ENCODE results near the gene SLC18A2. TPM values are rescaled to one million over a fixed set of nuclear protein-coding genes. Genes with fewer than 3 reads are reported as not detected.
A peak's percentile ranks its signal among the peaks of the same experiment; 100 is the strongest.

The SLC18A2 gene
- total RNA-seq, 1 experiment from 2014 or later = not detected

GRCh38 chr10:117218654-117219053 lies 22.3 kb upstream of the SLC18A2 start:
- ChIA-PET CTCF (interaction anchor here (0.9 to 7.2 kb wide), 6 partner anchors 11 to 99 kb away, joined by 4 to 170 read pairs (median 26); no protein-coding TSS in a partner anchor), POLR2A (interaction anchor here (4.1 kb wide), 1 partner anchor 98 kb away, joined by 53 read pairs; no protein-coding TSS in a partner anchor)
- intact Hi-C loops (cut with micrococcal nuclease) = loop anchor here (5.0 to 10.0 kb wide), 2 partner anchors 256 to 1024 kb away; no protein-coding TSS in a partner anchor
- Mint-ChIP-seq H3K27ac (ENCODE audit: low read depth, unreplicated experiment) (no peak overlapping the region), H3K4me1 (ENCODE audit: insufficient read depth, unreplicated experiment) (no peaks in the 10 kb centered on the region), H3K4me3 (ENCODE audit: unreplicated experiment) (no peak overlapping the region), H3K9me3 (ENCODE audit: unreplicated experiment) (no peaks in the 10 kb centered on the region), H3K27me3 (ENCODE audit: insufficient read depth, unreplicated experiment) (peaks cover 14% of the 10 kb centered on the region), H3K36me3 (ENCODE audit: insufficient read depth, unreplicated experiment) (peaks cover 6% of the 10 kb centered on the region)
- TF ChIP-seq CTCF (IDR thresholded peaks at IDR 0.05; ENCODE audit: unreplicated experiment) = no peak
- no TSS peak for BruUV-seq (replicated peaks)
- no peak for DNase-seq (ENCODE audit: unreplicated experiment)

GRCh38 chr10:117221156-117221711 lies 19.7 kb upstream of the SLC18A2 start:
- intact Hi-C loops (cut with micrococcal nuclease) = no loop called here
- CTCF ChIA-PET = interaction anchor here (0.7 to 7.2 kb wide), 2 partner anchors 96 to 762 kb away, joined by 4 to 170 read pairs; no protein-coding TSS in a partner anchor
- Mint-ChIP-seq H3K4me3 (ENCODE audit: unreplicated experiment) (no peak overlapping the region), H3K9me3 (ENCODE audit: unreplicated experiment) (no peaks in the 10 kb centered on the region), H3K4me1 (ENCODE audit: insufficient read depth, unreplicated experiment) (no peaks in the 10 kb centered on the region), H3K27me3 (ENCODE audit: insufficient read depth, unreplicated experiment) (no peaks in the 10 kb centered on the region), H3K27ac (ENCODE audit: low read depth, unreplicated experiment) (peak overlapping the region; percentile 89), H3K36me3 (ENCODE audit: insufficient read depth, unreplicated experiment) (peaks cover 6% of the 10 kb centered on the region)
- peak; percentile 50 for DNase-seq (ENCODE audit: unreplicated experiment)
- no TSS peak for BruUV-seq (replicated peaks)
- no peak for TF ChIP-seq CTCF (IDR thresholded peaks at IDR 0.05; ENCODE audit: unreplicated experiment)
- POLR2A ChIA-PET = no interaction called here

- BruUV-seq (replicated peaks) = no TSS peak
- CTCF ChIA-PET = interaction anchor here (2.9 kb wide), 1 partner anchor 97 kb away, joined by 15 read pairs; no protein-coding TSS in a partner anchor
- peaks cover 11% of the 10 kb centered on the region for H3K27me3 Mint-ChIP-seq (ENCODE audit: insufficient read depth, unreplicated experiment)
- no peak overlapping the region for H3K27ac Mint-ChIP-seq (ENCODE audit: low read depth, unreplicated experiment)
- no peak for DNase-seq (ENCODE audit: unreplicated experiment)
- no peak overlapping the region for H3K4me3 Mint-ChIP-seq (ENCODE audit: unreplicated experiment)
- H3K4me1 Mint-ChIP-seq (ENCODE audit: insufficient read depth, unreplicated experiment) = no peaks in the 10 kb centered on the region
- POLR2A ChIA-PET = interaction anchor here (0.6 kb wide), 1 partner anchor 47 kb away, joined by 3 read pairs; no protein-coding TSS in a partner anchor
- TF ChIP-seq CTCF (IDR thresholded peaks at IDR 0.05; ENCODE audit: unreplicated experiment) = no peak
- no peaks in the 10 kb centered on the region for H3K9me3 Mint-ChIP-seq (ENCODE audit: unreplicated experiment)
- intact Hi-C loops (cut with micrococcal nuclease) = no loop called here
- H3K36me3 Mint-ChIP-seq (ENCODE audit: insufficient read depth, unreplicated experiment) = peaks cover 6% of the 10 kb centered on the region
Observed at GRCh38 chr10:117222552-117222951, 18.4 kb upstream of the SLC18A2 start.

GRCh38 chr10:117222976-117223692 lies 17.8 kb upstream of the SLC18A2 start:
- no peak for TF ChIP-seq CTCF (IDR thresholded peaks at IDR 0.05; ENCODE audit: unreplicated experiment)
- no TSS peak for BruUV-seq (replicated peaks)
- H3K4me1 Mint-ChIP-seq (ENCODE audit: insufficient read depth, unreplicated experiment) = no peaks in the 10 kb centered on the region
- CTCF ChIA-PET = interaction anchor here (0.9 to 2.9 kb wide), 3 partner anchors 23 to 96 kb away, joined by 3 to 15 read pairs (median 3); no protein-coding TSS in a partner anchor
- DNase-seq (ENCODE audit: unreplicated experiment) = no peak
- peaks cover 17% of the 10 kb centered on the region for H3K27me3 Mint-ChIP-seq (ENCODE audit: insufficient read depth, unreplicated experiment)
- H3K27ac Mint-ChIP-seq (ENCODE audit: low read depth, unreplicated experiment) = no peak overlapping the region
- peaks cover 6% of the 10 kb centered on the region for H3K36me3 Mint-ChIP-seq (ENCODE audit: insufficient read depth, unreplicated experiment)
- H3K4me3 Mint-ChIP-seq (ENCODE audit: unreplicated experiment) = no peak overlapping the region
- intact Hi-C loops (cut with micrococcal nuclease) = no loop called here
- H3K9me3 Mint-ChIP-seq (ENCODE audit: unreplicated experiment) = no peaks in the 10 kb centered on the region
- POLR2A ChIA-PET = no interaction called here

Data from MCF 10A (cell line).